DOHH2 (cell line): ENCODE results near the gene ACSS3.

ENCODE experiments used
- H3F3A ChIP-seq: fragments of 200-600 bp; sonication (generic), shearing (Covaris generic); 2 replicates; pipeline ENCODE4 v1.6.0; 2016; ENCODE audit warnings: antibody characterized with exemption, mild to moderate bottlenecking; ENCODE audit not compliant: control insufficient read depth, insufficient read depth
- H3K27ac ChIP-seq: fragments of 200-600 bp; sonication (generic); 2 replicates; pipeline ENCODE4 v1.5.1; 2014; ENCODE audit warnings: low read depth, mild to moderate bottlenecking, low read length, moderate library complexity
- H3K27me3 ChIP-seq: fragments of 200-600 bp; sonication (generic); 2 replicates; pipeline ENCODE4 v1.6.1; 2014; ENCODE audit warnings: mild to moderate bottlenecking, low read length, mixed read lengths; ENCODE audit not compliant: control insufficient read depth
- H3K36me3 ChIP-seq: fragments of 200-600 bp; sonication (generic); 2 replicates; pipeline ENCODE4 v1.6.1; 2014; ENCODE audit warnings: mild to moderate bottlenecking, low read length, moderate library complexity, mixed read lengths; ENCODE audit not compliant: control insufficient read depth
- H3K4me1 ChIP-seq: fragments of 200-600 bp; sonication (generic); 2 replicates; pipeline ENCODE4 v1.6.1; 2014; ENCODE audit warnings: mild to moderate bottlenecking, low read length, mixed read lengths; ENCODE audit not compliant: control insufficient read depth
- H3K4me2 ChIP-seq: fragments of 200-600 bp; sonication (generic); 2 replicates; pipeline ENCODE4 v1.6.0; 2014; ENCODE audit warnings: mild to moderate bottlenecking, low read length, moderate library complexity
- H3K4me3 ChIP-seq: fragments of 200-600 bp; sonication (generic); 2 replicates; pipeline ENCODE4 v1.5.1; 2014; ENCODE audit warnings: mild to moderate bottlenecking, low read length, mixed read lengths
- H3K79me2 ChIP-seq: fragments of 200-600 bp; sonication (generic); 2 replicates; pipeline ENCODE4 v1.6.1; 2014; ENCODE audit warnings: mild to moderate bottlenecking, low read length, mixed read lengths; ENCODE audit not compliant: control insufficient read depth
- H3K9me2 ChIP-seq: fragments of 200-600 bp; sonication (generic); replicated peaks from 2 replicates; pipeline ENCODE4 v1.6.1; 2014; ENCODE audit warnings: mild to moderate bottlenecking, low read length, mixed read lengths; ENCODE audit not compliant: control insufficient read depth
- H3K9me3 ChIP-seq: fragments of 200-600 bp; sonication (generic); 2 replicates; pipeline ENCODE4 v1.6.1; 2014; ENCODE audit warnings: antibody characterized with exemption, low read length, mixed read lengths; ENCODE audit not compliant: control insufficient read depth, insufficient read depth
- H4K20me1 ChIP-seq: fragments of 200-600 bp; sonication (generic); 2 replicates; pipeline ENCODE4 v1.6.0; 2014; ENCODE audit warnings: low read depth, mild to moderate bottlenecking, antibody characterized with exemption, low read length, moderate library complexity; ENCODE audit not compliant: control insufficient read depth, insufficient read depth
- CTCF ChIP-seq: fragments of 200-600 bp; sonication (generic); IDR thresholded peaks from one replicate; pipeline ENCODE4 v1.5.1; 2014; ENCODE audit warnings: antibody characterized with exemption, mild to moderate bottlenecking, low read depth, low read length; ENCODE audit not compliant: poor library complexity, severe bottlenecking
- EZH2phosphoT487 ChIP-seq: fragments of 200-600 bp; sonication (generic); IDR thresholded peaks from 2 replicates; pipeline ENCODE4 v1.6.1; 2017; ENCODE audit warnings: borderline replicate concordance, mild to moderate bottlenecking, antibody characterized with exemption, low read length, moderate library complexity, mixed read lengths

The ACSS3 gene

GRCh38 chr12:81077686-81078441, at the start of gene ACSS3:
TSS of gene ACSS3 (plus strand) at chr12:81078079. CDS start at chr12:81078121, 42 bp downstream.
- Histone ChIP-seq H3K9me2 (no peaks in the 10 kb centered on the region), H3F3A (no peaks in the 10 kb centered on the region), H3K4me3 (no peak within 1 kb of the TSS), H3K4me2 (no peak within 1 kb of the TSS), H3K36me3 (no peaks in the 10 kb centered on the region), H3K27me3 (no peaks in the 10 kb centered on the region), H3K4me1 (no peaks in the 10 kb centered on the region), H3K79me2 (no peaks in the 10 kb centered on the region), H3K27ac (no peak within 1 kb of the TSS), H3K9me3 (peaks cover 4% of the 10 kb centered on the region; the same call in 1 of the 2 replicates), H4K20me1 (no peaks in the 10 kb centered on the region)
- TF ChIP-seq CTCF (no peak), EZH2phosphoT487 (no peak)

- no peaks in the 10 kb centered on the region for H3K27me3 ChIP-seq
- no peaks in the 10 kb centered on the region for H3K36me3 ChIP-seq
- TF ChIP-seq EZH2phosphoT487 (no peak), CTCF (no peak)
- no peaks in the 10 kb centered on the region for H4K20me1 ChIP-seq
- no peak overlapping the region for H3K4me3 ChIP-seq
- no peaks in the 10 kb centered on the region for H3K9me3 ChIP-seq
- no peaks in the 10 kb centered on the region for H3K4me1 ChIP-seq
- H3K9me2 ChIP-seq = no peaks in the 10 kb centered on the region
- no peaks in the 10 kb centered on the region for H3F3A ChIP-seq
- H3K4me2 ChIP-seq = no peak overlapping the region
- no peak overlapping the region for H3K27ac ChIP-seq
- H3K79me2 ChIP-seq = no peaks in the 10 kb centered on the region
Measured at GRCh38 chr12:81034926-81035325, 43.0 kb upstream of the ACSS3 start.

GRCh38 chr12:81039231-81039630, 38.6 kb upstream of the ACSS3 start:
- Histone ChIP-seq H3K4me2 (no peak overlapping the region), H3K36me3 (no peaks in the 10 kb centered on the region), H3K79me2 (no peaks in the 10 kb centered on the region), H3K9me3 (no peaks in the 10 kb centered on the region), H3K9me2 (no peaks in the 10 kb centered on the region), H3K27me3 (no peaks in the 10 kb centered on the region), H4K20me1 (no peaks in the 10 kb centered on the region), H3K27ac (no peak overlapping the region), H3K4me1 (no peaks in the 10 kb centered on the region), H3F3A (no peaks in the 10 kb centered on the region), H3K4me3 (no peak overlapping the region)
- TF ChIP-seq EZH2phosphoT487 = no peak
- no peak for TF ChIP-seq CTCF
